Measurements from ENCODE around the gene TTLL10.

DNA sequence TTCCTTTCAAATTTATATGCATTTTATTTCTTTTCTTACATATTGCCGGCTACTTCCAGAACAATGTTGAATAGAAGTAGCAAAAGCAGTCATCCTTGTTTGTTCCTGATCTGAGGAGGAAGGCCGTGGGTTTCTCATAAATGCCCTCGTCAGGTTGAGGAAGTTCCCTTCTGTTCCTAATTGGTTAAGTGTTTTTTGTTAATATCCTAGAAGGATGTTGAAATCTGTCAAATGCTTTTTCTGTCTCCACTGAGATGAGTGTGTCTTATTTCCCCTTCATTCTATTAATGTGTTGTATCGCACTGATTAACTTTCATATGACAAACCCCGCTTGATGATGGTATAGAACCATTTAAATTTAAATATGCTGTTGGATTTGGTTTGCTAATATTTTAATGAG lies 15.4 kb downstream of the TTLL10 start:
- no peak for TF ChIP-seq POLR2A (IDR thresholded peaks at IDR 0.05)
- TF ChIP-seq, protein P1, sequence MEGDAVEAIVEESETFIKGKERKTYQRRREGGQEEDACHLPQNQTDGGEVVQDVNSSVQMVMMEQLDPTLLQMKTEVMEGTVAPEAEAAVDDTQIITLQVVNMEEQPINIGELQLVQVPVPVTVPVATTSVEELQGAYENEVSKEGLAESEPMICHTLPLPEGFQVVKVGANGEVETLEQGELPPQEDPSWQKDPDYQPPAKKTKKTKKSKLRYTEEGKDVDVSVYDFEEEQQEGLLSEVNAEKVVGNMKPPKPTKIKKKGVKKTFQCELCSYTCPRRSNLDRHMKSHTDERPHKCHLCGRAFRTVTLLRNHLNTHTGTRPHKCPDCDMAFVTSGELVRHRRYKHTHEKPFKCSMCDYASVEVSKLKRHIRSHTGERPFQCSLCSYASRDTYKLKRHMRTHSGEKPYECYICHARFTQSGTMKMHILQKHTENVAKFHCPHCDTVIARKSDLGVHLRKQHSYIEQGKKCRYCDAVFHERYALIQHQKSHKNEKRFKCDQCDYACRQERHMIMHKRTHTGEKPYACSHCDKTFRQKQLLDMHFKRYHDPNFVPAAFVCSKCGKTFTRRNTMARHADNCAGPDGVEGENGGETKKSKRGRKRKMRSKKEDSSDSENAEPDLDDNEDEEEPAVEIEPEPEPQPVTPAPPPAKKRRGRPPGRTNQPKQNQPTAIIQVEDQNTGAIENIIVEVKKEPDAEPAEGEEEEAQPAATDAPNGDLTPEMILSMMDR (IDR thresholded peaks at IDR 0.05) = no peak

All from tibial nerve (tissue), 3 donors.